SKM-1 treated with dmso at 0.1 percent for 144 hours (cell line): ENCODE results near the gene TBC1D4.
"Not testable (repeated sequence)": the region's sequence is repeated elsewhere in the genome, so short reads cannot be mapped to it uniquely, and the experiment has no call there.

Source experiments
- DNase-seq: peaks from one replicate; lab custom pipeline; 2025; ENCODE audit not compliant: unreplicated experiment; lab: John Stamatoyannopoulos, UW

TBC1D4 gene

DNA sequence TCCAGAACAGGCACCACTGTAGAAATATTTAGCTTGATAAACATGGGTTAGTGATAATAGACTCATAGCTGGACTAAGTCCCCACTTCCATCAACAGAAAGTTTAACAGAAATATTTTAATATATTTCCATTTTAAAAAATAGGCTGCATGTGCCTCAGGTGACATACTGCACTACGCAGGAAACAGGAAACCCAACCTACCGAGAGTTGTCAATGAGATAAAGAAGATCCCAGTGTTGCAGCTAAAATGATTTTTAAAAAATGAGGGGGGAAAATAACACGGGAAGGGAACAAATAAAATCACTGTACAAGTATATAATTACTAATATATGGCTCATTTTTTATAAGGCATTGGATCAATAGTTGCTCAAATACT is 154.8 kb downstream of the TBC1D4 start:
- DNase-seq: no peak

DNA sequence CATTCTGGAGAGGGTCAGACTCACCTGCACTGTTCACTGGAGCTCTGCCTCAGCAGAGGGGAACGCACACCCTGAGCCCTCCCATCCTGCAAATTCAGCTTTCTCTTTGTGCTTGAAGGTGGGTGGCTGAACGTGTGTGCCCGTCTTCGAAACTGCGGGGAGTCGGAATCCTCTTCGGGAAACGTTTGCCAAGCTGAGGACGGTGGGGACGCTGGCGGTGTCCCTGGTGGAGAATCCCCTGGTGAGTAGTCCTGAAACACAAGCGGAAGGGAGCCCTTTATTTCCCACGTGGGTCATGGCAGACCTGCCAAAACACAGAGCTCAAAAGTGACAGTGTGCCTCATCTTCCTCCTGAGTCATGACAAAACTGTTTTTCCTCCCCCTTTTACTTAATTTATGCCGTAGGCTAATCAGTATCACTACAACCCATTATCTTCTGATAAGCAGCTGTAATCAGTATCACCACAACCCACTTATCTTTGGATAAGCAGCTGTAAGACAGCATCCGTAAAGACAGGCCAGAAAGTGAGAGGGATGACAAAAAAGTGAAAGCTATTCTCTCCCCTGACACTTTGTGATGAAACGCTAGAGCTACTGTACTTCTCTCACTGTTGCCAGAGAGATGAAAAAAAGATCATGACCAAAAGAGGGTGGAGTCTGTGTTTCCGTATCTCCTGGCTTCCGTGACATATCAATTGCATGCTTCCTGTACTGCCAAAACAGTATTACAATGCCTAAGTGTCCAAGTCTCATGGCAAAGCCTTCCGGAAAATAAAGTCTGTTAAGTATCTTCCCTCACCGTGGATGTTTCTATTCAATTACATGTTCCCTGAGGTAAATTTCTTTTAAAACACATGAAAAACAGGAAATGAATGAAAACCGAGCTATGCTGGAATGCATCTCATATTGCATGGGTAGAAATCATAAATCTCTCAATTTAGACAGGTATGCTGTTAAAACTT is 155.5 kb downstream of the TBC1D4 start:
- no peak for DNase-seq

DNA sequence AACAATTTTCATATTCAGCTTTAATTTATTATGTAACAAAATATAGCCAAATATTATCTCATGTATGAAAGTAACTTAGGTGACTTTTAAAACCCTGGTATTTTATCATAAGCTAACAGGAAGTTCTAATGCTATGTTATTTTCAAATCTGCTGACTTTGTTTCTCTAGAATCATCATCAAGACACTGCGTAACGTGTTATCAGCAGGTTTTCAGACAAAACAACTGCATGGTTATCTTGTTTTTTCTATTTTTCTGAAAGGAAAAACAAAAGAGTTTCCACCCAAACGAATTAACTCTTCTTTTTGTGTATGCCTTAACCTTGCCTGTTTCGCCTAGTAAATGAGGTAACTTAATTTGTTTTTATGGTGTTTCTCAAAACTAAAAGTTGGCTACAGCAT is 156.3 kb downstream of the TBC1D4 start:
- no peak for DNase-seq

DNA sequence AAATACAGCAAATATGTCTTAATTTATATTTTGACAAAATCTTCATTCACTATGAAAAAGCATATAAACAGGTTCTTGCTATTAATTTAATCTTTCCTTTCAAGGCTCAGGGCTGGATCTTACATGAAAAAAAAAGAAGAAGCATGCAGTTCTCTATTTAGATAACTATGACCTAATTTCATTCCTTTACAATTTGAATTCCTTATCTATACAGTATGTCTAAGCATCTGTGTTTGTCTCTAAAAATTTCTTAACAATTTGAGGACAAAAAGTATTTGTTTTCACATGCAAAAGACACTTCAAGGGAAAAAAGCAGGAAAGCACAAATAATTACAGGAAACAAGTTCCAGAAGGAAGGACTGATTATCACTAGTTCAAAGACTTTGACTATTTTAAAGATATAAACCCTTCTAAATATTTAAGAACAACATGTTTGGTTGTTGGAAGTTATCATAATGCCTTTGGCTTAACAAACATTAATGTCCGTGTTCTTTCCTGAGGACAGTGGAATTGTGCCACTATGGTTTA is 157.5 kb downstream of the TBC1D4 start:
- DNase-seq: no peak

DNA sequence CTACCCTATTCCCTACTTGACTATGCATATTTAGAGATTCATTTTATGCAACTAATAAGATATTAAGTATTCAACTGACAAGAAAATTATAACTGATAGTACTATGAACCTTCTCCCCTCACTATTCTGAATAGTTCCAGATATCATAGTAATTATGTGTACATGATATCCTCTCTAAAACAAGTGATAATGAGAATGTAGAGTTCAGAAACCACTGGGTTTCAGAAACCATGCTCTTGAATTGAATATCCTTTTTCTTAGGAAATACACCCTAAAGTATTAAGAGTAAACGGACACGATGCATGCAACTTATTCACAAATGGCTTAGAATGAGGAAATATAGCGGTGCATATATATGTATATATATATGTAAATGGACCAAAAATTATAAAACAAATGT is 160.9 kb downstream of the TBC1D4 start:
- DNase-seq: no peak

DNA sequence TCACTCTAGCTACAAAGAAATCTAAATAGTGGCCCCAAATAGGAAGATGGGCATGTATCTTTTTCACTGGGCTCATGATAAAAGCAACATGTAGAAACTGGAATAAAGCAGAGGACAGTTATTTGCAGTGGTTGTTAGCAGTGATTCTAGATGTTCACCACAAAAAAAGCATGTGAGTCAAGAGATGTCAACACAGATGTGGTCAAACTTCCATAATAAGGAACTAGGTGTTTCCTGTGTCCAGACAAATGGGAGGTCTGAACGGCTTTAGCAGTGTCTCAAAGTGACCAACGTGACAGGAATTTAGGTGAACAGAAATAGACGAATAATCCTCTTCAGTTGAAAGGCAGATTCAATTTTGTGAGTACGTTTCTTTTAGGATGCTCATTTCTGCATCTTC is 162.7 kb downstream of the TBC1D4 start:
- peak; percentile 19 for DNase-seq

DNA sequence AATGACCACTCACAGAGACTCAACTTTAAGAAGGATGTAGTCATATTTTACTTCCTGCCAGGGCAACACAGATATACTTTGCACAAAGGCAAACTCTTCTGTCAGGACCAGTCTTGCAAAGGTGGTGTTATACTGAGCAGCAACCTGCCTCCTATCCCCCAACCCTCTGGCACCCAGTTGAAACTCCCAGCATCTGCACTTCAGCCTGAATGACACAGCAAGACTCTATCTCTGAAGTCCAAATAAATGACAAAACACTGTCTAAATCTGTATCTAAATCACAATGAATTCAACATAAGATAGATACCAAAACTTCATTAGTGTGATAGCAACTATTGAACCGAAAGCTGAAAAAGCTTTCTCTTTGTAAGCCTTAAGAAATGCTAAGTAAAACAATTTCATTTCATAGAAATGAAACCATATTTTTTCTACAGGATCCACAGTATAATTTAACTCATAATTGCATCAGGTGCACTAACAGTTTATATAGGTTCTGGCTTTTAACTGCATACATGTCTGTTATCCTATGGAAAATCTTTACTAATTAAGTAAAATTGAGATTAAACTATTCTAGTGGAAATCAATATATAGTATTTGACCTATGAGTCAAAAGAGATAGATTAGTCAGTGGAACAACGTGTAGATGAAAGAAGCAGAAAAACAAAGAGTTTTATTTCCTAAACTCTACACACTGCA is 163.7 kb downstream of the TBC1D4 start:
- no peak for DNase-seq

DNA sequence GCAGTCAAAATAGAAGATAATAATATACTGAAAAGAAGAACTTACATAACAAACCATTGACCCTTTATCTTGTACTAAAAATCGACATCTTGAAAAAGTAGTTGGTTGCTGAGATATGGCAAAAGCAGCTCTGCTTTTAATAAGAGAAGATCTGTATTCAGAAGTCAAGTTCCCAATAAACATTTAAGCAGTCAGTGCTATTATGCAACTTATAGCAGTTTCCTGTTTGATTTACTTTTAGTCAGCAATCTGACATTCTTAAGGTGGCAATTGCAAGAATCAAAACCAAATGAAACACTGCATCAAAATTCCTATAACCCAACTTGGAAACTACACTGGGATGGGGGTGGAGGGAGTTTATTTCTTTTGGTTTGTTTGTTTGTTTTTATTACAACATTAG is 165.5 kb downstream of the TBC1D4 start:
- DNase-seq: no peak

DNA sequence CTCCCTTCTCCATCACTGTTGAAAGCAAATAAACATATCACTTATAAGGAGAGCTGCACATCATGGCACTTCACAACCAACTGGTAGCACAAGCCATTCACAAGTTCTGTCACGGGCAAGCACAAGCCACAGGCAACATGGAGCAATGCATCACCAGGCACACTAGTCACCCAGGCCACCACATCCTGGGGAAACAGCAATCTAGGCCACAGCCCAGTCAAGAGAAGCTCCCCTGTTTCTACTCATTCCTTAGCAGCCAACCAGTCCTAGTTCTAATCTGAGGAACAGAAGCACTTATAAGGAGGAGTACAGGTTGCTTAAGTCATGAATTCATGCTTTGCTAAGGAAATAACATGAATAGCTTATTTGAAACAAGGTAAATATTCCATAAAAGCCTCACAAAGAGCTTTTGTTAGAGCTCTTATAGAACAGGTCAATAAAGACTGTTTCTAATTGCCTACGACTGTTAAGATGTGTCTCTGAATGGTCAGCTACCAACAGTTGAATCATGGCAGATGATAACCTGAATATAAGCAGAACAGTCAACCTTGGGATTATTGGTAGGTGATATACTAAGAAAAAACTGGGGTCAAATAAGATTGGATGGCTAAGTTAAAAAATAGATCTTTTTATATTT is 169.0 kb downstream of the TBC1D4 start:
- no peak for DNase-seq

DNA sequence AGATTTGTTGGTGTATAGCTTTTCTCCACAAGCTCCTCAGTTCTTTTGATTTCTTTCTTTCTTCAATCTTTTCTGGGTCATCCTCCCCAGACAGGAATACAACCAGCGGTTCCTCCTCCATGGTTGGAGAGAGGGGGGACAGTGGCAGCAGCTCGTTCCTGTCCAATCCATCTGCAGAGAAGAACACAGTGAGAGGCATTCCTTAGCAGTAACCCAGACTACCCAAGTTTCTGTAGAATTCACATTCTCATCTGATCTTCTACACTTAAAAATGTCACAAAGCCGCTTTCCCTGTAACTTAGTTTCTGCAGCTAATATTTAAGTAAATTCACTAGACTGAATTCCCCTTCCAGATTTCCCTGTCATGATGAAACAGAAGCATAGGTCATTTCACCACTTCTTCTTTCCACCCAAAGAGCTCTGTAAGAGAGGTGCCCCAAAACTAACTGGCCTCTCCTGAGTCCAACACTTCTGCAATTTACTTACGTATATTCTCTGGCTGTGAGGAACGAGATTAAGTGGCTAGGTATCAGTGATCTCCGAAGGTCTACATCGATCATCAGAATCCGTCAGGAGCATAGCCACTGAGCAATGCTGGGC is 171.9 kb downstream of the TBC1D4 start:
- DNase-seq: peak; percentile 87

DNA sequence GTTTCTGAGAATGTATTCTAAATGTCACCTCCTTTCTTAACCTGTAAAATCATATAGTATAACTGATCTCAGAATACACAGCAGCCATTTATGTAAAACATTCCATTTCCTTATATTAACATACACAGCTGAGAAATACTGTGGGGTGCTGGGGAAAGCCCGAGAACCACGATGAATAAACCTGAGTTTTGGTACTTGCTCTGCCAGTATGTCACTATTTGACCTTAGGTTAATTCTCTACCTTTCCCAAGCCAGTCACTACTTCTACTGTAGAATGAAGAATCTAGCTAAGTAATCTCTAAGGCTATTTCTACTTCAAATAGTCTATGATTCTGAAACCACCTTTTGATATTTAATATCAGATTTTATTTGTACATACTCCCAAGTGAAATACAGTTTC is 173.7 kb downstream of the TBC1D4 start:
- DNase-seq: no peak

DNA sequence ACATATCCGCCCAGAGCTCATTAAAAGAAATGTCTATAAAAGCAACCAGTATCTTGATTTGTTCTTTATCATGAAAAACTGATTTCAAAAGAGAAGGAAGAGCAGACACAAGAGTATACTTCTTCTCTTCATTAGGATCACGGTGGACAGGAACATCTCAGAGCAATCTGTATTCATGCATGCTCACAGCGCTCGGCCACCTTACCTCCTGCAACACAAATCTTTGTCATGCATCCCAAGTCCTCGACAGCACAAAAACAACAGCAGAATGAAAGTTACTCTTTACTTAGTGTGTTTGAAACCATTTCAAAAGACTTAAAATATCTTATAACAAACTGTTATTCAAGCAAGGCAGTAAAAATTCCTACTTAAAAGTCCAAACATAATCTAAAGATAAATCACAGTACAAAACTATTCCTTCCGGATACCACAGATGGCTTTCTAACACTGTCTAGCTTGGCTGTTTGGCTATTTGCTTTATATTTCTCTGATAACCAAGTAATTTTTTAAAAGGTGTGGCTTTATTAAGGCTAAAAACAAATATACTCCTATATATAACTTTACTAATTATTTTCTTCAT is 174.5 kb downstream of the TBC1D4 start:
- DNase-seq: no peak

DNA sequence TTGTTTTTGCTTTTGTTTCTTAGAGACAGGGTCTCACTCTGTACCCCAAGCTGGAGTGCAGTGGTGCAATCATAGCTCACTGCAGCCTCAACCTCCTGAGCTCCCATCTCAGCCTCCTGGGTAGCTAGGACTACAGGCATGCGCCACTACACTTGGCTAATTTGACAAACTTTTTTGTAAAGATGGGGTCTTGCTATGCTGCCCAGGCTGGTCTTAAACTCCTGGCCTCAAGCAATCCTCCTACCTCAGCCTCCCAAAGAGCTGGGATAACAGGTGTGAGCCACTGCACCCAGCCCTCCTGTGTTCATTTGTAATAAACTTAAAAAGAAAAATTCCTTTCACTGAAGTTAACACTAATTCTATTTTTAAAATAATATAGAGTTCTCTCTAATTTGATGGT is 175.0 kb downstream of the TBC1D4 start:
- not testable (repeated sequence) for DNase-seq

DNA sequence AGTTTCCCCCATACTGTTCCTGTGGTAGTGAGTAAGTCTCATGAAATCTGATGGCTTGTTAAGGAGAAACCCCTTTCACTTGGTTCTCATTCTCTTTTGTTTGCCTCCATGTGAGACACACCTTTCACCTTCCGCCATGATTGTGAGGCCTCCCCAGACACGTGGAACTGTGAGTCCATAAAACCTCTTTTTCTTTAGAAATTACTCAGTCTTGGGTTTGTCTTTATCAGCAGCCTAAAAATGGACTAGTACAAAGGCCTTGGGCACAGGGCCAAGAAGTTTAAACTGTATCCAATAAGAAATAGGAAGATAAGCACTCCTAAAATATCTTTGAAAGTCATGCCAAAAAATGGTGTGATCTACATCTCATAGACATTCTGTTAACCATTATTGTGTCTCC is 176.9 kb downstream of the TBC1D4 start:
- DNase-seq: no peak

DNA sequence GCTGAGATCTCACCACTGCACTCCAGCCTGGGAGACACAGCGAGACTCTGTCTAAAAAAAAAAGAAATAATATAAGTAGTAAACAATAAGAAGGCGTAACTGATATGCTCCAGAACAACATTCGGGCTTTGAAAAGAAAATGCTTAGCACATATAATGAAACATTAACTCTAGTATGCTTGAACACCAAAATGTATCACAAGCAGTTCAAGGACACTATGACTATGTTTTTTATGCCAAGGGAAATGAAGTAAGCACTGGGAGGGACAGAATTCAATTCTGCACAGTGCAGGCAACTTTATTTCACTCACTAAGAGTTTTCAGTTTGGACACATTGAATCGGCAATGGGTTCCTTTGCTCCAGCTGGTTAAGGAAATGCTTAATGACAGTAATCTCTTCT is 178.7 kb downstream of the TBC1D4 start:
- DNase-seq: no peak

DNA sequence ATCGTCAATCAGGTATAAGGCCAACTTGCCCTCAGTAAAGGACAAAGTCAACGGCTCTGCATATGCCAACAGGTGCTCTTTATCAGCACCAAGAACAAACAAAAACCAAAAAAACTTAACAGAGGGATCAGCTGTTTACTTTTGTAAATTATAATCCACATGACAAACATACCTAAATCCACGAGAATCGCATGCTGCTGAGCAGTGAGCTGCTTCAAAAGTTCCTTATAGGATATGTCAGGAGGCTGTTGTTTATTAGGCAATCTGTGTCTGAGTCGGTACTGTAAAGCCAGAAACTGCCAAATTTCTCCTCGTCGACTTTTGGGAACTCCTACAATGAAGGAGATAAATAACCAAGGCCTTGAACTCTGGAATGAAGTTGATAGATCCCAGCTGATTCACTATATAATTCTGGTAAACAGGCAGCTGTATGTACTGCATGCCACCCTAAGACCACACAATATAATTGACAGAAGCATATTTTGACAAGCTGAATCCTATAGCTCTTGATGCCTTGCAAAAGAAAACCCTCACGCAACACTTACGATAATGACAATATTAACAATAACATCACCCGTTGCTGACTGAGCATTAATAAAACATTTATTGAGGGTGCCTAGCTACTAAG is 179.8 kb downstream of the TBC1D4 start:
- no peak for DNase-seq

DNA sequence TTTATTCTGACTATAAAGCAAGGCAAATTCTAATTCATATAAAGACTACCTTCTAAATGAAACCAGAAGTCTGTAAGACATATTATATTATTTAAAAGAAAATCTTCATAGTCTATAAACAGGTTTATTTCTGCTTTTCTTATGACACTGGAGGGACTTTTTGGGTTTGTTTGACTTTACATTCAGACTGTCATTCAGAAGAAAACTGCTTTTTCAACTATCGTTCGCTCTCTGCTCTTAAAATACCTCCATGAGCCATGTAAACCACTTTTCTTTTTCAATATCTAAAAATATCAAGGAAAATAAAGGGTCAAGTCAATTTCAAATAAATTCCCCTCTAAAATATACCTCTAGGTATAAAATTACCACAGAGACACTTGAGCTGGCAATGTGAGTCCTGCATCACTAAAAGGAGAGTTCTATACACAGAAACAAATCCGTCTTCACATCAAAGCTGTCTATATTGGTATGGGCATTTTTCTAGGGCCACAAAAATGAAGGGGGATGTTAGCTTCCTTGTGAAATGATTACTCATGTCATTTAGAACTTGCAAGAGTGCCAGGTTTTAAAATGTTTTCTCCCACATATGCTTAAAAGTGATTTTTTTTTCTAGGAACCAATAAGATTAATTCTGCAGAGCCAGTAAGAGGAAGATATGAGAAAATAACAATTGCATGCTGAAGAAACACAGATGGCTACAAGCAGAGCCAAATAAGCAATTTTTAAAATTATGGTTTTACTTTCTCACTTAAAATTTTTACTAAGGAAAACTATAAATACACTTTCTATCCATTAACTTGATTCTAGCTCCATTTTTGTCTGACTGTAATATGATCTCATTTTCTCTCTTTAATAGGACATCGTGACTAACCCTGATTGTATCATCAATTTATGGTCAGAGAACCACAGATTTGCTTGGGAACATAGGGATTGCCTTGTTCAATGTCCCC is 181.8 kb downstream of the TBC1D4 start:
- no peak for DNase-seq

DNA sequence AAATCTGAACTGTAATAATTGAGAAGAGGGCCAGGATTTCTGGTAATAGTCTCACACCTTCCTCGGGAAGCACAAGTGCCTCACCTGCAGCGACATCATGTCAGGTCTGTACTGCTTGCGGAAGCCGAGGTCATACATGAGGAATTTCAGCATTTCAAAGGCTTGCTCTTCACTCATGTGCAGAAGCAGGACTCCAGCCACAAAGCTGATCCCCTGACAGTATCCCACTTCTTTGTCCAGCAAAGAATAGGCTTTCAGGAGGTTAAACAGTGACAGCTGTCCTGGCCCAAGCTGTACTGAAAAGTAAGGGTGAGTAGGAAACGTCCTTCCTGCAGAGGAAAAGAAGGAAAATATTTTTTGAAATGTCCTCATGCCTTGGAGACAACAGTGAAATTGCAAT is 182.7 kb downstream of the TBC1D4 start:
- no peak for DNase-seq

DNA sequence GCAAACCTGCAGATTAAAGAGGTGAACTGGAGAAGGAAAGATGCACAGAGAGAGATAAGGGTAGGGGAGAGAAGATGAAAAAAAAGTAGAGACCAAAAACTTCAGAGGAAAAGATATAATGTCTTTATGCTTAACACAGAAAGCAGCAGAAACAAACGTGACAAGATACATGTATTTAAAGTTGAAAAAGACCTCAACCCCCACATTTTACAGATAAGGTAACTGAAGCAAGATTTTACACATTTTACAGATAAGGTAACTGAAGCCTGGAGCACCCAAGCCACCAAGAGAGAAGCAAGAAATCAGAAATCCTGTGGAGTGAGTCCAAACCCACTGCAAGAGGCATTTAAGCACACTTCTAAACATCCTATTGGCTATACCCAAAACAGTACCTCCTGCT is 185.3 kb downstream of the TBC1D4 start:
- no peak for DNase-seq
